Epithelial cell of proximal tubule (primary cell): Measurements from ENCODE around the gene SREK1IP1. TPM values are rescaled to one million over a fixed set of nuclear protein-coding genes. Genes with fewer than 3 reads are reported as not detected.

Source experiments
- DNase-seq: peaks from one replicate; pipeline ENCODE4 v3.0.0-alpha.2; 2011; ENCODE audit warnings: low read depth
- H3K4me3 ChIP-seq: 2 replicates; pipeline ENCODE4 v1.5.1; 2011; ENCODE audit warnings: low read depth, mild to moderate bottlenecking, low read length
- CTCF ChIP-seq: conservative IDR thresholded peaks from 2 replicates; pipeline ENCODE4 v1.5.1; 2012; ENCODE audit warnings: low read depth, mild to moderate bottlenecking, low read length
- total RNA-seq: library from RNA; depleted of rRNA; stranded (reverse); fragments of >200 nt; gene quantifications from 2 replicates; pipeline ENCODE4 v1.2.3, GENCODE V29; 2015

Gene SREK1IP1
- total RNA-seq, 1 donor from 2014 or later = 6.2 TPM

GRCh38 chr5:64766941-64767340, 1.6 kb downstream of the SREK1IP1 start:
- no peak for DNase-seq
- no peak for TF ChIP-seq CTCF
- H3K4me3 ChIP-seq = peak overlapping the region; percentile 75

GRCh38 chr5:64765804-64766504, 2.5 kb downstream of the SREK1IP1 start:
- no peak overlapping the region for H3K4me3 ChIP-seq
- peak; percentile 31 for DNase-seq
- no peak for TF ChIP-seq CTCF

GRCh38 chr5:64763948-64764503, 4.5 kb downstream of the SREK1IP1 start:
- TF ChIP-seq CTCF = no peak
- no peak for DNase-seq
- no peak overlapping the region for H3K4me3 ChIP-seq

GRCh38 chr5:64759960-64760660, 8.4 kb downstream of the SREK1IP1 start:
- TF ChIP-seq CTCF = no peak
- H3K4me3 ChIP-seq = no peak overlapping the region
- no peak for DNase-seq

GRCh38 chr5:64758901-64759300, 9.6 kb downstream of the SREK1IP1 start:
- DNase-seq = no peak
- H3K4me3 ChIP-seq = no peak overlapping the region
- TF ChIP-seq CTCF = no peak

- DNase-seq = no peak
Measured at GRCh38 chr5:64754066-64754465, 14.4 kb downstream of the SREK1IP1 start.

More at GRCh38 chr5:64754066-64754465, 14.4 kb downstream of the SREK1IP1 start:
- H3K4me3 ChIP-seq = no peak overlapping the region
- no peak for TF ChIP-seq CTCF
